ENCODE measurements around the gene FAM222B.

DNA sequence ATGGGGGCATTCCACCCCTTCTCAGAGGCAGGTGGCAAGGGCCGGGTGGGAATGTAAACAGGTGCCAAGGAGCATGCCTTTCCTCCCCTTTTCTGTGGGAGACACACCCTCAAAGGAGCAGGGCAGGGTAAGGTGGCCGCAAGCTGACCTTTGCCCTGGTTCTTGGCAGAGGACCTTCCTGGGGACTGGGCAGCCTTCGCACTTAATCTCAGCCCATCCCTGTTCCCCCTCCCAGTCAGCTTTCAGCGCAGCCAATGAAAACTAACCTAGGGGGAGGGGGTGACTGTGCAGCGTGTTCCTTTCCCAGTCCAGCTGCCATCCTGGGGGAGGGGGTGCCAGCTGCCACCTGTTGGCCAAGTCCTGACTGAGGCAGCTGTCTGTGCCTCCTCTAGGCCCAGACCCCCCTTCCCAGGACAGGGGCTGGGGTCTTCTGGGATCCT, 96.0 kb downstream of the FAM222B start:
- TF ChIP-seq CTCF (optimal IDR thresholded peaks at IDR 0.05 in 1 of 3, IDR thresholded peaks at IDR 0.05 in 1 of 3, conservative IDR thresholded peaks at IDR 0.05 in 1 of 3; ENCODE audit: extremely low read depth in 1 of 3, insufficient read depth in 2 of 3, low read length in 3 of 3) (no peak), EZH2 (IDR thresholded peaks at IDR 0.05; ENCODE audit: low read length) (no peak)
